Calu3 (cell line): ENCODE results near the gene PGAM2. TPM values are rescaled to one million over a fixed set of nuclear protein-coding genes. Genes with fewer than 3 reads are reported as not detected.

Source experiments
- BruUV-seq: library from RNA; stranded (reverse); fragments of 400-500 nt; replicated peaks from 2 replicates; lab custom pipeline; 2021; lab: Mats Ljungman, UMichigan
- CTCF ChIA-PET: fragments of 300-600 bp; sonication (Branson Sonifier 250); formaldehyde crosslinking; loops from one replicate; lab custom pipeline; 2022; ENCODE audit warnings: antibody characterized with exemption; lab: Charles Lee
- DNase-seq: peaks from one replicate; pipeline ENCODE4 v3.0.0; 2022
- H3K27ac Mint-ChIP-seq: one replicate; pipeline ENCODE4 v1.8.0; 2022; ENCODE audit warnings: mixed read lengths; ENCODE audit not compliant: unreplicated experiment
- H3K27me3 Mint-ChIP-seq: one replicate; pipeline ENCODE4 v1.8.0; 2022; ENCODE audit warnings: mixed read lengths; ENCODE audit not compliant: unreplicated experiment
- H3K36me3 Mint-ChIP-seq: one replicate; pipeline ENCODE4 v1.8.0; 2022; ENCODE audit warnings: mild to moderate bottlenecking, moderate library complexity, mixed read lengths; ENCODE audit not compliant: insufficient read depth, unreplicated experiment
- H3K4me1 Mint-ChIP-seq: one replicate; pipeline ENCODE4 v1.8.0; 2022; ENCODE audit warnings: mild to moderate bottlenecking, low read depth, mixed read lengths; ENCODE audit not compliant: unreplicated experiment
- H3K4me3 Mint-ChIP-seq: one replicate; pipeline ENCODE4 v1.8.0; 2022; ENCODE audit warnings: mild to moderate bottlenecking, low read depth, moderate library complexity, mixed read lengths; ENCODE audit not compliant: unreplicated experiment
- H3K9me3 Mint-ChIP-seq: one replicate; pipeline ENCODE4 v1.8.0; 2022; ENCODE audit warnings: low read depth, mixed read lengths; ENCODE audit not compliant: unreplicated experiment
- CTCF ChIP-seq: fragments of 200-600 bp; IDR thresholded peaks from one replicate; pipeline ENCODE4 v1.8.0; 2022; ENCODE audit warnings: antibody characterized with exemption; ENCODE audit not compliant: unreplicated experiment
- intact Hi-C: fragments of 100-400 bp; cut with micrococcal nuclease; formaldehyde crosslinking; loops from one replicate; pipeline ENCODE4 v1.10.0; 2022; ENCODE audit not compliant: unreplicated experiment
- total RNA-seq: library from RNA; stranded (reverse); gene quantifications from 2 replicates; pipeline ENCODE4 v1.2.3, GENCODE V29; 2022

PGAM2 gene
- total RNA-seq, 1 experiment from 2014 or later: 0.87 TPM

- Mint-ChIP-seq H3K4me1 (peaks cover 6% of the 10 kb centered on the region), H3K36me3 (no peaks in the 10 kb centered on the region), H3K4me3 (no peak overlapping the region), H3K9me3 (no peaks in the 10 kb centered on the region), H3K27me3 (peaks cover 52% of the 10 kb centered on the region), H3K27ac (no peak overlapping the region)
- BruUV-seq: no TSS peak
- no peak for TF ChIP-seq CTCF
- DNase-seq: no peak
- CTCF ChIA-PET: interaction anchor here (0.5 to 1.0 kb wide), 2 partner anchors 21 to 631 kb away, joined by 3 to 6 read pairs; no protein-coding TSS in a partner anchor
- intact Hi-C loops: no loop called here
Observed at GRCh38 chr7:44101966-44102845, 36.8 kb upstream of the PGAM2 start.

- DNase-seq: no peak
- Mint-ChIP-seq H3K4me1 (peaks cover 6% of the 10 kb centered on the region), H3K36me3 (no peaks in the 10 kb centered on the region), H3K4me3 (no peak overlapping the region), H3K27me3 (peaks cover 56% of the 10 kb centered on the region), H3K9me3 (no peaks in the 10 kb centered on the region), H3K27ac (no peak overlapping the region)
- no peak for TF ChIP-seq CTCF
- CTCF ChIA-PET: interaction anchor here (0.5 kb wide), 1 partner anchor 631 kb away, joined by 3 read pairs; no protein-coding TSS in a partner anchor
- intact Hi-C loops: no loop called here
- no TSS peak for BruUV-seq
Observed at GRCh38 chr7:44101303-44101965, 36.1 kb upstream of the PGAM2 start.

GRCh38 chr7:44100458-44101302, 35.3 kb upstream of the PGAM2 start:
- H3K27me3 Mint-ChIP-seq: peaks cover 55% of the 10 kb centered on the region
- no peaks in the 10 kb centered on the region for H3K9me3 Mint-ChIP-seq
- H3K27ac Mint-ChIP-seq: no peak overlapping the region
- H3K36me3 Mint-ChIP-seq: no peaks in the 10 kb centered on the region
- intact Hi-C loops: no loop called here
- DNase-seq: no peak
- BruUV-seq: no TSS peak
- no peak overlapping the region for H3K4me3 Mint-ChIP-seq
- H3K4me1 Mint-ChIP-seq: peaks cover 6% of the 10 kb centered on the region
- CTCF ChIA-PET: interaction anchor here (0.6 kb wide), 1 partner anchor 542 kb away, joined by 5 read pairs; no protein-coding TSS in a partner anchor
- no peak for TF ChIP-seq CTCF

GRCh38 chr7:44099669-44100068, 34.3 kb upstream of the PGAM2 start:
- CTCF ChIA-PET: no interaction called here
- no peaks in the 10 kb centered on the region for H3K36me3 Mint-ChIP-seq

More at GRCh38 chr7:44099669-44100068, 34.3 kb upstream of the PGAM2 start:
- intact Hi-C loops: no loop called here
- H3K27ac Mint-ChIP-seq: no peak overlapping the region
- no peaks in the 10 kb centered on the region for H3K9me3 Mint-ChIP-seq
- no peak for TF ChIP-seq CTCF
- BruUV-seq: no TSS peak
- H3K27me3 Mint-ChIP-seq: peaks cover 45% of the 10 kb centered on the region
- no peak for DNase-seq
- H3K4me1 Mint-ChIP-seq: no peaks in the 10 kb centered on the region
- H3K4me3 Mint-ChIP-seq: no peak overlapping the region
